Mucosa of descending colon (tissue), 3 donors: ENCODE results near the gene DNAJB4. TPM values are rescaled to one million over a fixed set of nuclear protein-coding genes. Genes with fewer than 3 reads are reported as not detected.

ENCODE experiments used
- ATAC-seq: fragments of 200-7000 bp; cut with Tn5 transposase; one replicate; pipeline ENCODE4 v1.9.1; 2020; ENCODE audit warnings: mild to moderate bottlenecking, moderate library complexity
- DNase-seq, 3 donors: peaks; one replicate each; pipeline ENCODE4 v3.0.0-alpha.2; 2020
- H3K36me3 ChIP-seq: fragments of 200-600 bp; one replicate; pipeline ENCODE4 v1.8.0; 2021; ENCODE audit warnings: low read depth, mild to moderate bottlenecking
- H3K4me1 ChIP-seq: fragments of 200-600 bp; one replicate; pipeline ENCODE4 v1.8.0; 2021; ENCODE audit warnings: low read depth, mild to moderate bottlenecking
- H3K4me3 ChIP-seq: fragments of 200-600 bp; one replicate; pipeline ENCODE4 v1.8.0; 2021; ENCODE audit warnings: mild to moderate bottlenecking
- H3K9me3 ChIP-seq: fragments of 200-600 bp; one replicate; pipeline ENCODE4 v1.8.0; 2021; ENCODE audit warnings: mild to moderate bottlenecking
- CTCF ChIP-seq: fragments of 200-600 bp; IDR thresholded peaks from one replicate; pipeline ENCODE4 v1.8.0; 2022; ENCODE audit warnings: antibody characterized with exemption, mild to moderate bottlenecking
- intact Hi-C, 2 donors: fragments of 100-400 bp; cut with DNase I in 1 of 2; cut with micrococcal nuclease in 1 of 2; formaldehyde crosslinking; loops; one replicate each; pipeline versions ENCODE4 v1.11.0 to v1.11.1; 2022; cut with DNase I, micrococcal nuclease
- total RNA-seq, 3 donors: library from RNA; stranded (reverse); fragmentation: NEBNext Ultra II Directional in 2 of 3; extraction: Animal tissue kit (Norgen Biotek cat#: 25700) in 2 of 3; gene quantifications; one replicate each; pipeline versions ENCODE4 v1.2.1 to v1.2.4, GENCODE V29; 2021 to 2023
- donor health status: DM: no; HTN: no; CAD: no; lungs with moderate emphysema.
- donor health status: DM: no; HTN: no; CAD: no.
- donor health status: DM: no; HTN: yes; CAD: no.

DNAJB4 gene
- total RNA-seq, 3 donors from 2014 or later, result 15.8 to 42.2 (median 19.4) TPM

DNA sequence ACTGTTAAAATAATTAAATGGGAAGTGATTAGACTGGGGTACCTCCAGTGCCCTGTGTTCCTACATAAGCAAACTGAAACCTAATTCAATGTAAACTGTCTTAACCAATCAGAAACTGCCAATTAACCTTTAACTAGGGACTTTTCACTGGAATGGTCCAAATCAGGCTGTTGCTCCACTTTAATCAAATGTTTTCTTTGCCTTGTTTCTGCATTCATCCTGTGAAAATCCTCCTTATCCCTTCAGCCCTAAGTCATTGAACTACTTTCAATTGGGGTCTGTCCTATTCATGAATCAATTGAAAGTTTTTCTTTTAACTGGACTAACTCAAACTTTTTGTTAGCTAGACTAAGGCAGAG is 20.8 kb upstream of the DNAJB4 start:
- H3K4me1 ChIP-seq, result peaks cover 9% of the 10 kb centered on the region
- H3K9me3 ChIP-seq, result no peaks in the 10 kb centered on the region
- H3K36me3 ChIP-seq, result no peaks in the 10 kb centered on the region
- ATAC-seq (no peak), DNase-seq (no peak)
- intact Hi-C loops, result no loop called here
- H3K4me3 ChIP-seq, result no peak overlapping the region
- TF ChIP-seq CTCF, result no peak

DNA sequence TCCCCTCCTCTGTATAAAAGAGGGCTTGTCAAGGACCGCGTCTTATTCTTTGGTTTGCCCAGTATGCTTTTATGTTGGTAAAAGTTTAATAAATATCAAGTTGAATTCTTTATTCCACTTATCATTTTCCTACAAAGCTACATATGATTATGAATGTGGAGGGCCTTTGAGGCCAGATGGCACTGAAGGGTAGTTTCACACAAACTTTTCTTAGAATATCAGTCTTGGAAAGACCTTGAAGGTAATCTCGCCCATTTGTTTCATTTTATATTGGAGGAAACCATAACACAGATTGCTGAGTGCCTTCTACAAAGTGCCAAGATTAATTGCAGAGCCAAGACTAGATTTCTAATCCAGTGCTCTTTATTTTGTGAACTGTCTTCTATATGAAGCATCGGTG is 20.1 kb upstream of the DNAJB4 start:
- intact Hi-C loops, result no loop called here
- ATAC-seq (no peak), DNase-seq (no peak)
- H3K36me3 ChIP-seq, result no peaks in the 10 kb centered on the region
- H3K4me3 ChIP-seq, result no peak overlapping the region
- H3K9me3 ChIP-seq, result no peaks in the 10 kb centered on the region
- peaks cover 9% of the 10 kb centered on the region for H3K4me1 ChIP-seq
- no peak for TF ChIP-seq CTCF

DNA sequence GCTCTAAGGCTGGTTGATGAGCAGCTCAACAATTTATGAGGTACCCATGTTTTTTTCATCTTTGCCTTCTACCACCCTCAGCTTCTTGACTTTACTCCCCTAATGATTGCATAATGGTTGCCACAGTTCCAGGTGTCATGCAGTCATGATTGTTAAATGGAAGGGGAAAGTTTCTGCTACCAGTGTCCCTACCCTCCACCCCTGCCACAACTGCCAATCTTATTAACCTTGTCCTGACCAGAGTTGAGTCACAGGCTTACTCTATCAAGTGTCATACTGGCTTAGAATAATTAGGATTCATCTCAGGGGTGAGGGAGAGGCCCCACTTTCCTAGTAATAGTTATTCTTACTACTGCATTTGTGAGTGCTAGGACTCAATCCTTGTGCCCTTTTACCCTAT is 17.9 kb upstream of the DNAJB4 start:
- H3K4me3 ChIP-seq, result no peak overlapping the region
- DNase-seq (no peak), ATAC-seq (no peak)
- TF ChIP-seq CTCF, result no peak
- no peaks in the 10 kb centered on the region for H3K36me3 ChIP-seq
- H3K4me1 ChIP-seq, result no peaks in the 10 kb centered on the region
- intact Hi-C loops, result no loop called here
- no peaks in the 10 kb centered on the region for H3K9me3 ChIP-seq

- DNase-seq, result no peak
- Histone ChIP-seq H3K4me1 (no peaks in the 10 kb centered on the region), H3K4me3 (no peak overlapping the region), H3K36me3 (no peaks in the 10 kb centered on the region), H3K9me3 (no peaks in the 10 kb centered on the region)
- intact Hi-C loops, result no loop called here
- ATAC-seq, result no peak
- no peak for TF ChIP-seq CTCF
Observed at GRCh38 chr1:77987919-77988318, 16.8 kb upstream of the DNAJB4 start.

DNA sequence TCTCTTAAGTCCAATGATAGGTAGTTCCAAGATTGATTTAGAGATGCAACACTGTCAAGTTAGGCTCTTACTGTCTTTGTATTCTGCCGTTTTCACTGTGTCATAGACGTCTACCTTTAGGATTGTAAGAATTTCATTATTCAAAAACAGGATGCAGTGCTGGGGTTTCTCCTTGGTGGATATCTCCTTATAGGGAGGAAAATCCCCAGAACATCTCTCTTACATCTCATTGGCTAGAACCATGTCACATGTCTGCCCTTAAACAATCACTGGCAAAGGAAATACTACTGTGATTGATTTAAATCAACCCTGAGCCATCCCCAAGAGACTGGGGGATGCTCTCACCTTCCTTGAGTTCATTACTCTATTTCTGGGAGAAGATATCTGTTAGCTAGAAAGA is 15.0 kb upstream of the DNAJB4 start:
- TF ChIP-seq CTCF, result no peak
- Histone ChIP-seq H3K4me3 (no peak overlapping the region), H3K36me3 (no peaks in the 10 kb centered on the region), H3K9me3 (no peaks in the 10 kb centered on the region), H3K4me1 (peaks cover 5% of the 10 kb centered on the region)
- intact Hi-C loops, result no loop called here
- DNase-seq (no peak), ATAC-seq (no peak)

DNA sequence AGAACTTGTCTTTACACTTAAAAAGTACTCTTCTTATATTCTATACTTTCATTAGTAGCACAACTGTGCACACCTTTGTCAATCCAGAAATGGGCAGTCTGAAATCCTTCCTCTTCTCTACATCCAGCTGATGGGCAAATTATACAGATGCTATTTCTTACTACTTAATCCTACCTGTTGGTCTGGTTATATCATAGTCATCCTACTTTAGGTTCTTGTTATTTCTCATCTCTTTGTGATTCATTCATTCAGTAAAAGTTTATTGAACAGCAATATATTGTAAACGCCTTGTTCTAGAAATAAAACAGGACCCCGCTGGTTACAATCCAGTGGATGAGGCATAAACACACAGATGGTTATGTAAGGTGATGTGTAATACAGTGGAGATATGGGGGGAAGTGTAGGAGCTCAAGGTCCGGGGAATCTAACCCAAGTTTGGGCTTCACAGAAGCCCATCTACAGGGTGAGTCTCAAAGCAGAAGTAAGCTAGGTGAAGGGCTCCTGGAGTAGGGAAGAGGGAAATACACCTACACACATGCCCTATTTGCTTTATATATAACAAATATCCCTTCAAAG is 14.0 kb upstream of the DNAJB4 start:
- no peaks in the 10 kb centered on the region for H3K36me3 ChIP-seq
- intact Hi-C loops, result no loop called here
- DNase-seq (no peak), ATAC-seq (peak; percentile 50)
- no peak overlapping the region for H3K4me3 ChIP-seq
- no peaks in the 10 kb centered on the region for H3K9me3 ChIP-seq
- peaks cover 5% of the 10 kb centered on the region for H3K4me1 ChIP-seq
- no peak for TF ChIP-seq CTCF
